K562 treated with DMSO at 1 percent for 24 hours (cell line): ENCODE data around the gene HPD. TPM values are rescaled to one million over a fixed set of nuclear protein-coding genes. Genes with fewer than 3 reads are reported as not detected.

Experiments
- total RNA-seq: library from RNA; unstranded; fragments of 300-600 nt; gene quantifications from 2 replicates; pipeline ENCODE4 v1.2.3, GENCODE V29; 2022; ENCODE audit warnings: low read depth; ENCODE audit not compliant: insufficient read depth

Gene HPD
- total RNA-seq, result not detected in 2 replicates

GRCh38 chr12:121858662-121859572 lies at the start of gene HPD:
HPD (minus strand) TSS chr12:121858859; CDS start chr12:121858823, 36 bp downstream.

GRCh38 chr12:121888478-121889273 lies 30.0 kb upstream of the HPD start, which contains the start of gene PSMD9:
PSMD9 (plus strand) TSS chr12:121888790; CDS start chr12:121888857, 67 bp downstream.

DNA sequence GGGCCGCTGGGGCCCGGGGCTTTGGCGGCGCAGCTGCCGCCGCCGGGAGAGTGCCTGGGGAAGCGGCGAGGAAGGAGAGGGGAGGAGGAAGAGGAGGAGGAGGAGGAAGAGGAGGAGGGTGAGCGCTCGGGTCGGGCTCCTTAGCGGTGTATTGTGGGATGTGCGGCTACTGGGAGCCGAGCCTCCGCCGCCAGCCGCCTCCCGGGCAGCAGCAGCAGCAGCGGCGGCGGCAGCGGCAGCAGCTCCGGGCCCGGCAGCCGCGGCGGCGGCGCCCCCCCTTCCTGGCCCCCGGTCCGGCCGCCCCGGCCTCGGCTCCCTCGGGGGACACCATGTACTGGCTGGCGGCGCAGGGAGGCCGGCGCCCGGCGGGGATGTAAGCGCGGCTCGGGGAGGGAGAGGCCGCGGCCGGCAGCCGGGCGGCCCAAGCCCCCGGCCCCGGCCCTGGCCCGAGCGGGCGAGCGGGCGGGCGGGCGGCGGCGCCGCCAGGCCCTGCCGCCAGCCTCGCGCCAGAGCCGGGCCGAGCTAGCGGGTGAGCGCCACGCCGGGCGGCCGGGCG lies 54.7 kb downstream of the HPD start, which contains the start of gene SETD1B:
SETD1B (plus strand) TSS at position 149 of the 556 bp plus-strand sequence. CDS start 729 bp downstream, outside the sequence.

GRCh38 chr12:121793440-121793837 lies 65.2 kb downstream of the HPD start, which contains the start of gene RHOF:
RHOF (minus strand) TSS chr12:121793688; CDS start chr12:121793633, 55 bp downstream.

Other genes with a start within 250 kb of the HPD start
- 94.2 and 110 TPM in 2 replicates for gene ORAI1, start 232.3 kb downstream of the HPD start, total RNA-seq
- 0.14 TPM in 1 of 2 replicates, not detected in the other for gene MORN3, start 189.2 kb downstream of the HPD start, total RNA-seq
- 11.1 and 16.2 TPM in 2 replicates for gene TMEM120B, start 146.1 kb downstream of the HPD start, total RNA-seq
- 2.6 and 3.2 TPM in 2 replicates for gene RHOF, start 65.2 kb downstream of the HPD start, total RNA-seq
- 9.5 and 10.2 TPM in 2 replicates for gene SETD1B, start 54.9 kb downstream of the HPD start, total RNA-seq
- 116 and 149 TPM in 2 replicates for gene PSMD9, start 29.9 kb upstream of the HPD start, total RNA-seq
- gene CFAP251, start 59.7 kb upstream of the HPD start, total RNA-seq, result 14.7 and 23.7 TPM in 2 replicates
- gene BCL7A, start 163.0 kb upstream of the HPD start, total RNA-seq, result 22.3 and 24.8 TPM in 2 replicates
- 36.3 and 36.7 TPM in 2 replicates for gene MLXIP, start 219.9 kb upstream of the HPD start, total RNA-seq